HEK293 (cell line): ENCODE data around the gene ITPKB.
A peak's percentile ranks its signal among the peaks of the same experiment; 100 is the strongest.

ENCODE experiments used
- CTCF ChIA-PET: fragments of 350-600 bp; formaldehyde crosslinking; extraction: SDS; loops from one replicate; lab custom pipeline; 2021; ENCODE audit warnings: antibody characterized with exemption; lab: Yijun Ruan, JAX
- POLR2A ChIA-PET: fragments of 300-600 bp; formaldehyde crosslinking; extraction: SDS; loops from one replicate; lab custom pipeline; 2020; ENCODE audit warnings: antibody characterized with exemption, inconsistent platforms; lab: Yijun Ruan, JAX
- H3K27ac ChIP-seq: fragments of 200-500 bp; sonication (Bioruptor generic); 2 replicates; pipeline ENCODE4 v1.5.1; 2014; ENCODE audit warnings: low read depth, low read length, control low read depth, inconsistent platforms; ENCODE audit errors: extremely low read depth
- H3K36me3 ChIP-seq, 2 experiments: fragments of 200-500 bp in 1 of 2; sonication (Bioruptor generic) in 1 of 2; 1 replicate in 1 of 2; 2 replicates in 1 of 2; pipeline ENCODE4 v1.5.1; 2014 to 2017; ENCODE audit warnings: inconsistent platforms in 2 of 2, low read length in 2 of 2; ENCODE audit not compliant: control insufficient read depth in 2 of 2, insufficient read depth in 1 of 2
- H3K4me1 ChIP-seq: fragments of 200-500 bp; sonication (Bioruptor generic); 2 replicates; pipeline ENCODE4 v1.5.1; 2014; ENCODE audit warnings: mild to moderate bottlenecking, low read length, inconsistent platforms; ENCODE audit not compliant: control insufficient read depth, insufficient read depth
- H3K4me3 ChIP-seq: 2 replicates; pipeline ENCODE4 v1.5.1; 2011; ENCODE audit warnings: low read depth, mild to moderate bottlenecking, control low read depth, low read length, moderate library complexity
- H3K9me3 ChIP-seq: fragments of 200-500 bp; sonication (Bioruptor generic); 2 replicates; pipeline ENCODE4 v1.5.1; 2014; ENCODE audit warnings: low read depth, low read length, inconsistent platforms; ENCODE audit not compliant: control insufficient read depth, insufficient read depth
- EGR2 ChIP-seq: fragments of 450-650 bp; formaldehyde crosslinking; IDR thresholded peaks from 2 replicates; pipeline ENCODE4 v1.5.1; 2016; ENCODE audit warnings: low read depth, missing biosample characterization, missing genetic modification characterization
- KLF1 ChIP-seq: fragments of 450-650 bp; formaldehyde crosslinking; IDR thresholded peaks from 2 replicates; pipeline ENCODE4 v1.5.1; 2016; ENCODE audit warnings: missing biosample characterization, missing genetic modification characterization
- MZF1 ChIP-seq: fragments of 450-650 bp; formaldehyde crosslinking; IDR thresholded peaks from 2 replicates; pipeline ENCODE4 v1.5.1; 2017; ENCODE audit warnings: missing biosample characterization, missing genetic modification characterization, borderline replicate concordance
- RBAK ChIP-seq: fragments of 450-650 bp; formaldehyde crosslinking; IDR thresholded peaks from 2 replicates; pipeline ENCODE4 v1.5.1; 2016; ENCODE audit warnings: missing biosample characterization, missing genetic modification characterization
- SETDB1 ChIP-seq: IDR thresholded peaks from one replicate; pipeline ENCODE4 v1.6.1; 2017; ENCODE audit warnings: mild to moderate bottlenecking, low read length, moderate library complexity, mixed read lengths; ENCODE audit not compliant: insufficient read length
- YY1 ChIP-seq: fragments of 450-650 bp; formaldehyde crosslinking; IDR thresholded peaks from 2 replicates; pipeline ENCODE4 v1.5.1; 2018; ENCODE audit warnings: missing biosample characterization, missing genetic modification characterization
- ZFHX2 ChIP-seq: fragments of 450-650 bp; formaldehyde crosslinking; conservative IDR thresholded peaks from 2 replicates; pipeline ENCODE4 v1.5.1; 2016; ENCODE audit warnings: missing biosample characterization, missing genetic modification characterization
- ZNF521 ChIP-seq: fragments of 450-650 bp; formaldehyde crosslinking; IDR thresholded peaks from 2 replicates; pipeline ENCODE4 v1.5.1; 2017; ENCODE audit warnings: missing biosample characterization, mild to moderate bottlenecking, missing genetic modification characterization
- ZNF560 ChIP-seq: fragments of 450-650 bp; formaldehyde crosslinking; IDR thresholded peaks from 2 replicates; pipeline ENCODE4 v1.5.1; 2017; ENCODE audit warnings: missing biosample characterization, missing genetic modification characterization, borderline replicate concordance
- ZNF610 ChIP-seq: fragments of 450-650 bp; formaldehyde crosslinking; IDR thresholded peaks from 2 replicates; pipeline ENCODE4 v1.5.1; 2016; ENCODE audit warnings: missing biosample characterization, missing genetic modification characterization, borderline replicate concordance
- ZNF624 ChIP-seq: fragments of 450-650 bp; formaldehyde crosslinking; IDR thresholded peaks from 2 replicates; pipeline ENCODE4 v1.5.1; 2017; ENCODE audit warnings: missing biosample characterization, missing genetic modification characterization
- ZNF626 ChIP-seq: fragments of 450-650 bp; sonication (Bioruptor Pico); formaldehyde crosslinking; IDR thresholded peaks from 2 replicates; pipeline ENCODE4 v1.5.1; 2018; ENCODE audit warnings: missing biosample characterization, missing genetic modification characterization, inconsistent platforms
- TF ChIP-seq, protein P1 (sequence below): fragments of 450-650 bp; formaldehyde crosslinking; IDR thresholded peaks from 2 replicates; pipeline ENCODE4 v1.5.1; 2016; ENCODE audit warnings: missing biosample characterization, missing genetic modification characterization, borderline replicate concordance
- TF ChIP-seq, protein P2 (sequence below): fragments of 450-650 bp; formaldehyde crosslinking; conservative IDR thresholded peaks from 2 replicates; pipeline ENCODE4 v1.5.1; 2016; ENCODE audit warnings: low read depth, missing biosample characterization, missing genetic modification characterization

The ITPKB gene

DNA sequence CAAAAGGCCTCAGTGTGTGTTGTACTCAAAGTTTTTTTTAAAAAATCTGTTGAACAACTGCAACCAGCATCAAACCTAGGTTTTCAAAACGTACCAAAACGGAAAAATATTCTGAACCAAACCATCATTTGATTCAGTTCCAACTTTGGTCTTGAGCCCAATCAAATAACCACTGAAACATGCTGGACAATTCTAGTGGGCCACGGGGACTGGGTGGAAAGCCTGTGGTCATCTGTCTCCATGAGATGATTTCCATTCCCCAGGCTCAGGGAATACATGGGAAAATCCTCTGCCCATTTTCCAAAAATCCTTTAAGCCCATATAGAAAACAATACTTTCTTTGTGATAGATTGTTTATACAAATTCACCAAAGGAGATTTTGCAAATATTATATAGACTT, 22.5 kb downstream of the ITPKB start (continued):
- no peak for TF ChIP-seq ZNF610 (tag by site-specific recombination)
- TF ChIP-seq ZNF560: no peak
- no peak for TF ChIP-seq YY1 (tag by site-specific recombination)
- TF ChIP-seq ZNF626: no peak

DNA sequence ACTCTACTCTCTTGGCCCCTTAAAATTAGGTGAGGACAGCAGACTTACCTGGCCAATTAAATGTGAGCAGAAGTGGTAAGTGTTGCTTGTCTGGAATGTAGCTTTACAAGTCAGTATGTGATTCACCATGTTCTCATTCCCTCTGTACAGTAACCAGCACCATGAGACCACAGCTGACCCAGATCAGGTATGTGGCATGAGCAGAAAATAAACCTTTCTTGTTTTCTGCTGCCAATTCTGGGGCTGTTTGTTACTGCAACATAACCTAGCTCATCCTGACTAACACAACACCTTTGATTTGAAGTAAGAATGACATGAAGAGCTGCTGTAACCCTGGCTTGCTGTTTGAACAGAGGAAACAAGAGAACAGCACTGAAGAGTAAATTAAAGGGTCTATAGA, 24.9 kb downstream of the ITPKB start:
- Histone ChIP-seq H3K9me3 (no peaks in the 10 kb centered on the region), H3K27ac (no peak overlapping the region), H3K4me1 (peaks cover 8% of the 10 kb centered on the region), H3K36me3 (no peaks in the 10 kb centered on the region), H3K4me3 (no peak overlapping the region)
- TF ChIP-seq SETDB1: peak; percentile 57
- TF ChIP-seq RBAK: peak; percentile 79; the same call in 1 of the 2 replicates
- TF ChIP-seq ZNF610 (tag by site-specific recombination): no peak
- TF ChIP-seq, protein P1, sequence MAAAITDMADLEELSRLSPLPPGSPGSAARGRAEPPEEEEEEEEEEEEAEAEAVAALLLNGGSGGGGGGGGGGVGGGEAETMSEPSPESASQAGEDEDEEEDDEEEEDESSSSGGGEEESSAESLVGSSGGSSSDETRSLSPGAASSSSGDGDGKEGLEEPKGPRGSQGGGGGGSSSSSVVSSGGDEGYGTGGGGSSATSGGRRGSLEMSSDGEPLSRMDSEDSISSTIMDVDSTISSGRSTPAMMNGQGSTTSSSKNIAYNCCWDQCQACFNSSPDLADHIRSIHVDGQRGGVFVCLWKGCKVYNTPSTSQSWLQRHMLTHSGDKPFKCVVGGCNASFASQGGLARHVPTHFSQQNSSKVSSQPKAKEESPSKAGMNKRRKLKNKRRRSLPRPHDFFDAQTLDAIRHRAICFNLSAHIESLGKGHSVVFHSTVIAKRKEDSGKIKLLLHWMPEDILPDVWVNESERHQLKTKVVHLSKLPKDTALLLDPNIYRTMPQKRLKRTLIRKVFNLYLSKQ: no peak
- no peak for TF ChIP-seq ZNF624 (tag by site-specific recombination)
- POLR2A ChIA-PET: no interaction called here
- CTCF ChIA-PET: no interaction called here

DNA sequence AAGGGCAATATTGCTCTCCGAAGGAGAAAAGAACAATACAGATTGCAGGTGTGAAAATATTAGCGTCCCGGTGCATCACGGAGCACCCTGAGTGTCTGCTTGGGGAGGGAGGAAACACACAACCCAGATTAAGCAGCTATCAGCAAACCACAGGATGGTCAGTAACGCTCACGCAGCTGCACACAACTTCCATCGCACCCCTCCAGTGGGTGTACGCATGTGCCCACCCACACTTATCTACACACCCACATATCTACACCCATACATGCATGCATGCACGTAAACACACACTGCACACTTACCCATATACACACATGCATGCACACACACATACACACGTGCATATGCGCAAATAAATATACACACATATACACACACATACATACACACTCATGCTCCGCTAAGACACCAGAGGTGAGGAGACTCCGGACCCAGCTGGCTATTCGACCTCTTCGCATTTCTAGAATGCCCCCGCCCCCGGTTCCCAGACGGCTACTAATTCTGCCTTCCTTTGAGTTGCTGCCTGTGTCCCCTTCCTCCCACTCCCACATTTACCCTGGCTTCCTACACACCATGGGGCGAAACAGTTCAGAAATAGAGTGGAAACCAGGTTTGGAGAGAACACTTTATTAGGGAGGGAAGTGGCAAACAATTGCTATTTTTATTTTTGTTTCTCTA, 26.2 kb downstream of the ITPKB start:
- CTCF ChIA-PET: interaction anchor here (0.6 to 1.4 kb wide), 3 partner anchors 16 to 50 kb away, joined by 3 to 4 read pairs (median 3); no protein-coding TSS in a partner anchor

More for the DNA sequence above, 26.2 kb downstream of the ITPKB start:
- H3K27ac ChIP-seq: no peak overlapping the region
- peaks cover 13% of the 10 kb centered on the region for H3K4me1 ChIP-seq
- TF ChIP-seq KLF1 (tag by site-specific recombination): no peak
- peak; percentile 98 for TF ChIP-seq ZFHX2 (tag by site-specific recombination)
- TF ChIP-seq, protein P2, sequence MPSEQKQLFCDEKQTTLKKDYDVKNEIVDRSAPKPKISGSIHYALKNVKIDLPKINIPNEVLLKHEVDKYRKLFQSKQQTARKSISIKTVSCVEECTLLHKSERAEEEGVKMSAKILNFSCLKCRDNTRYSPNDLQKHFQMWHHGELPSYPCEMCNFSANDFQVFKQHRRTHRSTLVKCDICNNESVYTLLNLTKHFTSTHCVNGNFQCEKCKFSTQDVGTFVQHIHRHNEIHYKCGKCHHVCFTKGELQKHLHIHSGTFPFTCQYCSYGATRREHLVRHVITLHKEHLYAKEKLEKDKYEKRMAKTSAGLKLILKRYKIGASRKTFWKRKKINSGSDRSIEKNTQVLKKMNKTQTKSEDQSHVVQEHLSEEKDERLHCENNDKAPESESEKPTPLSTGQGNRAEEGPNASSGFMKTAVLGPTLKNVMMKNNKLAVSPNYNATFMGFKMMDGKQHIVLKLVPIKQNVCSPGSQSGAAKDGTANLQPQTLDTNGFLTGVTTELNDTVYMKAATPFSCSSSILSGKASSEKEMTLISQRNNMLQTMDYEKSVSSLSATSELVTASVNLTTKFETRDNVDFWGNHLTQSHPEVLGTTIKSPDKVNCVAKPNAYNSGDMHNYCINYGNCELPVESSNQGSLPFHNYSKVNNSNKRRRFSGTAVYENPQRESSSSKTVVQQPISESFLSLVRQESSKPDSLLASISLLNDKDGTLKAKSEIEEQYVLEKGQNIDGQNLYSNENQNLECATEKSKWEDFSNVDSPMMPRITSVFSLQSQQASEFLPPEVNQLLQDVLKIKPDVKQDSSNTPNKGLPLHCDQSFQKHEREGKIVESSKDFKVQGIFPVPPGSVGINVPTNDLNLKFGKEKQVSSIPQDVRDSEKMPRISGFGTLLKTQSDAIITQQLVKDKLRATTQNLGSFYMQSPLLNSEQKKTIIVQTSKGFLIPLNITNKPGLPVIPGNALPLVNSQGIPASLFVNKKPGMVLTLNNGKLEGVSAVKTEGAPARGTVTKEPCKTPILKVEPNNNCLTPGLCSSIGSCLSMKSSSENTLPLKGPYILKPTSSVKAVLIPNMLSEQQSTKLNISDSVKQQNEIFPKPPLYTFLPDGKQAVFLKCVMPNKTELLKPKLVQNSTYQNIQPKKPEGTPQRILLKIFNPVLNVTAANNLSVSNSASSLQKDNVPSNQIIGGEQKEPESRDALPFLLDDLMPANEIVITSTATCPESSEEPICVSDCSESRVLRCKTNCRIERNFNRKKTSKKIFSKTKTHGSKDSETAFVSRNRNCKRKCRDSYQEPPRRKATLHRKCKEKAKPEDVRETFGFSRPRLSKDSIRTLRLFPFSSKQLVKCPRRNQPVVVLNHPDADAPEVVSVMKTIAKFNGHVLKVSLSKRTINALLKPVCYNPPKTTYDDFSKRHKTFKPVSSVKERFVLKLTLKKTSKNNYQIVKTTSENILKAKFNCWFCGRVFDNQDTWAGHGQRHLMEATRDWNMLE (tag by site-specific recombination): no peak
- no peak for TF ChIP-seq ZNF521 (tag by site-specific recombination)
- TF ChIP-seq MZF1: no peak
- TF ChIP-seq EGR2 (tag by site-specific recombination): peak; percentile 96
- TF ChIP-seq, all 188 proteins: peak for 2
- Histone ChIP-seq H3K4me3 (no peak overlapping the region), H3K9me3 (no peaks in the 10 kb centered on the region), H3K36me3 (no peaks in the 10 kb centered on the region)
- POLR2A ChIA-PET: no interaction called here
